Ecto neural progenitor cell (in vitro differentiated cells): ENCODE data around the gene SMYD3.

ENCODE experiments used
- DNase-seq: peaks from one replicate; pipeline ENCODE4 v3.0.0-alpha.2; 2018; ENCODE audit warnings: low spot score

Gene SMYD3

DNA sequence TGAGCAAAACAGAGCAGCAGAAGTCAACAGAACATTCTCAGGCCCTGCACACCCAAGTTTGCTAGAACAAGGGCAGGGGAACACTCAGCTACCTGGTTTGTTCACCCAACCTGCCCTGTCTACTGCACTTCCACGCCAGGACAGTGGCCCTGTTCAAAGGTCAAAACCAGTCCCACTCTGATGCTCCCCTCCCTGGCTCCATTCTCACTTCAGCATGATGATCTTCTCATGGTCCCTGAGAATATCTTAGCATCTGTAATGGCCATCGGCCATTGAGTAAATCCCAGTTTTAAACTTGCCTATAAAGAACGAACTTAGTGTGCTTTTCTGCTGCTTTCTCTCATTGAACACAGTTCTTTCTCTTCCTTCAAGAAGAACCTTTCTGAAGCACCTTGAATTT lies 293.6 kb downstream of the SMYD3 start:
- DNase-seq: no peak

DNA sequence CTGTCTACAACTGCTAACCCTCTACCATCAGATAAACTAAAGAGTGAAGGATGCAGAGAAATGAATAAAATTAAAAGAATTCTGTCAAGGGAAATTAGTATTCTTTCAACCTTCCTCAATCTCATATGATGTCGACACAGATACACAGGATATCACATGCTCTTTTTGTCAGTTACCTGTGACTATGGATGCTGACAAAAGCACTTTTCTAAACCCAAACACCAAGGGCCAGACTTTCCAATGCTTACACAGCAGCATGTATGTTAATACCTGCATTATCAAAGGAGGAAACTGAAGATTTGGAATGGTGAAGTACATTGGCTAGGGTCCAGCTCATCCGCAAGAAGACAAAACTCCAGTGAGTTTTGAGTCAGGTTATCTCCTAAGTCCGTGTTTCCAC lies 294.0 kb downstream of the SMYD3 start:
- no peak for DNase-seq

GRCh38 chr1:246212013-246212412 lies 295.1 kb downstream of the SMYD3 start:
- no peak for DNase-seq

DNA sequence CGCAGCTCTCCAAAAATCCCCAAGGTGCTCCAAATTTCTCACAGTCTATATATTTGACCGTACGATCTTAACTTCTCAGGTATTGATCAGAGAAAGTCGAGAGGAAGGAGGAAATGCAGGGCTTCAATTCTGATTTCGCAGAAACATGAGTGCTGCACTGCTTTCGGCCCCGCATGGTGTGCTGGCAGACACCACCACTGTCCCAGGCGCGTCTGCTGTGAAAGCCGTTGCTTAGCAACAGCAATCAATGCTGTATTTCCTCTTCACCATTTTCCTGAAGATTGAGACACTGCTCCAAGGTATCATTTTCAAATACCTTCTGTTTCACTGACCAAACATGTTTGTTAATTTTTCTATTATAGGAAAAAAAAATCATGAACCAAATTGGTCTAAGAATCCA lies 296.3 kb downstream of the SMYD3 start:
- no peak for DNase-seq

GRCh38 chr1:246208105-246208504 lies 299.0 kb downstream of the SMYD3 start:
- DNase-seq: no peak

- no peak for DNase-seq
Measured at GRCh38 chr1:246203180-246203579, 303.9 kb downstream of the SMYD3 start.

- no peak for DNase-seq
Measured at GRCh38 chr1:246200738-246201137, 306.3 kb downstream of the SMYD3 start.

- DNase-seq: no peak
Measured at GRCh38 chr1:246200225-246200624, 306.9 kb downstream of the SMYD3 start.

- no peak for DNase-seq
Measured at GRCh38 chr1:246199086-246199645, 307.9 kb downstream of the SMYD3 start.

- DNase-seq: no peak
Measured at GRCh38 chr1:246198115-246198816, 308.8 kb downstream of the SMYD3 start.

DNA sequence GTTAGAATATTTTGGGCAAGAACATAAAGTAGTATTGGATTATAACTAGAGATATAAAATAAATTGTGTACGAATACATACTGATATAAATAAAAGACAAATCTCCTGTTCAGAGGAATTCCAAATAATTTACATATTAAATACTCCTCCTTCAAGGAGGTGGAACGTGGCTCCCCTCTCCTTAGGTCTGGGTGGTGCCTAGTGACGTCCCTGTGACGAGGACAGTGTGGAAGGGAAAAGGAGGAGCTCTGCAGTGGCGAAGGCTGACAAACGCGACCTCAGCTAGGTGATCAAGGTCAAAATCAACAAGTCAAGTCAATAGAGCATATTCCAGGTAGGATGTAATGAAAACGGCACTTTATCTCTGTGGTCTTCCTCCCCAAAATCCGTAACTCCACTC lies 310.0 kb downstream of the SMYD3 start:
- DNase-seq: no peak

DNA sequence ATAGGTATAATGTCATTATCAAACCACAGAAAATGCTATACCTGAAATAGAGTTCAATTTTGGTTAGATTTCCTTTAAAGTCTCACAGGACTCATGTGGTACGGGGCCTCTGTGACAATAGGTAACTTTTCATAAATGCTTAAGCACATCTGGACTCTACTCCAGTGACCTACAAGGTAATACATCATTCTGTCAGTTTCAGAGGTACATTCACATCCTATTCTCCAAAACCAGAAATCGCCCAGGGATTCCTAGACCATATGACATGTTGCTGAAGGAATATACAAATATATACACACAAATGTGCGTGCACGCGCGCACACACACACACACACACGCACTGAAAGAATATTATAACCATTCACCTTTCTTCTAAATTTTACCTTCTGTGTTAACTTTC lies 311.8 kb downstream of the SMYD3 start:
- DNase-seq: no peak

DNA sequence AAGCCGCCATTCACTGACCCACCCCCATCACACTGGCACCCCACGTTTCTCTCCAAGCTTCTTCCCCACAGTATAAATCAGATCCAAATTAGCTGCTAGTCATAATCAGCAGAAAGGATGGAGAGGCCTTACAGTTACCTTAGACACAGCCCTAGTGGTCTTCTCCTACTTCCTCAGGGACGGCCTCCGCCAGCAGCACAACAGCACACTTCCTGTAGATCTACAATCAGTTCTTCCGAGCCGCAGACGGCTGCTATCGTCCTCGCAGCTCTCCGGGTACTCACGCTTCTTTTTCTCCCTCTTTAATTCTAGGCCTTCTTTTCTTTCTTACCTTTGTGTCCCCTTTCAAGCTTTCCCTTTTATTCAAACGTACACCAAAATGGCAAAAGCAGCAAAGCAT lies 313.5 kb downstream of the SMYD3 start:
- no peak for DNase-seq

- DNase-seq: no peak
Measured at GRCh38 chr1:246189126-246189525, 318.0 kb downstream of the SMYD3 start.

- no peak for DNase-seq
Measured at GRCh38 chr1:246187834-246188372, 319.2 kb downstream of the SMYD3 start.

- DNase-seq: no peak
Measured at GRCh38 chr1:246184503-246184902, 322.6 kb downstream of the SMYD3 start.

GRCh38 chr1:246182149-246182851 lies 324.8 kb downstream of the SMYD3 start:
- no peak for DNase-seq

GRCh38 chr1:246181241-246181640 lies 325.8 kb downstream of the SMYD3 start:
- DNase-seq: no peak

GRCh38 chr1:246179401-246179800 lies 327.7 kb downstream of the SMYD3 start:
- DNase-seq: no peak

- DNase-seq: no peak
Measured at GRCh38 chr1:246178717-246179311, 328.3 kb downstream of the SMYD3 start.

DNA sequence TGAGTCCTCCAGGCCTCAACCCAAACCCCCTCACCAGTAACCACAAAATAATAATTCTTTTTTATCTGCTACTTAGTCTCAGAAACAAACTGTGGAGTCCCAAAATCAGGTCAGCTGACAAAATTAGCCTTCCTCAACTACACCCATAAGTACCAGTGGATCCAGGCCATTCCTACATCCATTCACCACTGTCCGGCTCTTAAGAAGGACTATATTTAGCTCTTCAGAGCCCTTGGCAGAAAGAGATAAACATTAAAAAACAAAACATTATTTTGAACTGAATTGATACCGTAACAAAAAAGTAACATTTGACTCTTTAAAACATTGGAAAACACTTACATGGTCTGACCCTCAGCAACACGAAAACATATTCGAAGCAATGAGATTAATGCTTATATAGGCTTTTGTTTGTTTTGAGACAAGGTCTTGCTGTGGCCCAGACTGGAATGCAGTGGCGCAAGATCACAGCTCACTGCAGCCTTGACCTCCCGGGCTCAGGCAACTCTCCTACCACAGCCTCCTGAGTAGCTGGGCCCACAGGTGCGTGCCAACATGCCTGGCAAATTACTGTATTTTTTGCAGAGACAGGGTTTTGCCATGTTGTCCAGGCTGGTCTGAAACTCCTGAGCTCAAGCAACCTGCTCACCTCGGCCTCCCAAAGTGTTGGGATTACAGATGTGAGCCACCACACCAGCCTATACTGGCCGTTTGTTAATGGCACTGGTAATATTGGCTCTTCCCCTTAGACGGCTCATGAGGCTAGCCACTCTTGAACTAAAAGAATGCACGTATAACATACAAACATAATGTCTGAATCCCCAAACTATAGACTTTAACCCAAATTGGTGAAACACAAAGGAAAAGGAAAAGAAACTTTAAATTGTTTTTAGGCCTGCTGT lies 330.7 kb downstream of the SMYD3 start:
- no peak for DNase-seq
